T-cell (primary cell): ENCODE data around the gene DBNDD1. TPM values are rescaled to one million over a fixed set of nuclear protein-coding genes. Genes with fewer than 3 reads are reported as not detected.
"Not testable (repeated sequence)": the region's sequence is repeated elsewhere in the genome, so short reads cannot be mapped to it uniquely, and the experiment has no call there.

ENCODE experiments used
- ATAC-seq, 4 experiments: fragments of 200-7000 bp in 3 of 4; fragments of 150-1000 bp in 1 of 4; cut with Tn5 transposase; replicated peaks in 1 of 4; 1 replicate in 3 of 4; 2 replicates in 1 of 4; pipeline ENCODE4 v1.10.0; 2021; ENCODE audit warnings: moderate library complexity in 3 of 4, mild to moderate bottlenecking in 2 of 4, moderate number of reproducible peaks in 1 of 4
- CTCF ChIA-PET, 2 donors: fragments of 300-600 bp; sonication (Branson Sonifier 250); formaldehyde crosslinking; loops; one replicate each; lab custom pipeline; 2022; ENCODE audit warnings: antibody characterized with exemption in 2 of 2; lab: Charles Lee
- POLR2A ChIA-PET, 2 donors: fragments of 300-600 bp; sonication (Branson Sonifier 250); formaldehyde crosslinking; loops; one replicate each; lab custom pipeline; 2022; ENCODE audit warnings: antibody characterized with exemption in 2 of 2; lab: Charles Lee
- DNase-seq, 35 experiments: peaks; one replicate each; pipeline versions ENCODE4 v3.0.0 to v3.0.0-alpha.2; 2013 to 2023
- H3K27ac ChIP-seq: one replicate; pipeline ENCODE4 v1.5.1; 2013; ENCODE audit warnings: low read length
- H3K27me3 ChIP-seq, 2 experiments: replicated peaks in 1 of 2; 1 replicate in 1 of 2; 2 replicates in 1 of 2; pipeline versions ENCODE4 v1.6.1 to v1.7.0; 2013; ENCODE audit warnings: low read length in 1 of 2, mixed read lengths in 1 of 2; ENCODE audit not compliant: control insufficient read depth in 2 of 2, insufficient read depth in 2 of 2; ENCODE audit errors: extremely low read depth in 1 of 2
- H3K36me3 ChIP-seq, 2 donors: 1 replicate in 1 of 2; 2 replicates in 1 of 2; pipeline versions ENCODE4 v1.6.1 to v1.7.0; 2013; ENCODE audit warnings: low read length in 1 of 2; ENCODE audit not compliant: control insufficient read depth in 2 of 2, insufficient read depth in 1 of 2; ENCODE audit errors: extremely low read depth in 1 of 2
- H3K4me1 ChIP-seq, 2 experiments: 1 replicate in 1 of 2; 2 replicates in 1 of 2; pipeline versions ENCODE4 v1.6.1 to v1.7.0; 2013; ENCODE audit warnings: low read length in 2 of 2, mixed read lengths in 1 of 2; ENCODE audit not compliant: insufficient read depth in 2 of 2, control insufficient read depth in 1 of 2; ENCODE audit errors: extremely low read depth in 1 of 2
- H3K4me3 ChIP-seq, 2 donors: 1 replicate in 1 of 2; 2 replicates in 1 of 2; pipeline versions ENCODE4 v1.5.1 to v1.7.0; 2013; ENCODE audit warnings: mild to moderate bottlenecking in 2 of 2, low read length in 1 of 2, moderate library complexity in 1 of 2; ENCODE audit not compliant: control insufficient read depth in 1 of 2; ENCODE audit errors: extremely low read depth in 1 of 2
- H3K9me3 ChIP-seq: 2 replicates; pipeline ENCODE4 v1.7.0; 2013
- H3K27ac Mint-ChIP-seq, 2 donors: one replicate each; pipeline ENCODE4 v1.8.0; 2020 to 2021; ENCODE audit warnings: mild to moderate bottlenecking in 2 of 2, mixed read lengths in 2 of 2
- H3K27me3 Mint-ChIP-seq, 2 donors: one replicate each; pipeline ENCODE4 v1.8.0; 2021 to 2022; ENCODE audit warnings: mixed read lengths in 2 of 2
- H3K36me3 Mint-ChIP-seq: one replicate; pipeline ENCODE4 v1.8.0; 2021; ENCODE audit warnings: mixed read lengths
- H3K4me1 Mint-ChIP-seq, 3 donors: one replicate each; pipeline ENCODE4 v1.8.0; 2020 to 2022; ENCODE audit warnings: mixed read lengths in 3 of 3, mild to moderate bottlenecking in 1 of 3
- H3K4me3 Mint-ChIP-seq, 3 donors: one replicate each; pipeline ENCODE4 v1.8.0; 2020 to 2022; ENCODE audit warnings: mild to moderate bottlenecking in 3 of 3, mixed read lengths in 3 of 3, moderate library complexity in 3 of 3
- H3K9me3 Mint-ChIP-seq, 3 donors: one replicate each; pipeline ENCODE4 v1.8.0; 2020 to 2022; ENCODE audit warnings: mixed read lengths in 3 of 3
- WGBS: methylation state at CpG from one replicate; pipeline ENCODE4 v1.1.5; 2013; ENCODE audit warnings: missing lambda C conversion rate; ENCODE audit not compliant: insufficient coverage; 5-methylcytosine and 5-hydroxymethylcytosine counted together
- total RNA-seq, 35 experiments: library from RNA in 6 of 35; stranded (reverse) in 6 of 35; fragments of 120-200 nt in 1 of 35; gene quantifications; one replicate each; pipeline versions ENCODE4 v1.2.1 to v1.2.4 and lab custom pipeline; 2013 to 2026

DBNDD1 gene, protein sequence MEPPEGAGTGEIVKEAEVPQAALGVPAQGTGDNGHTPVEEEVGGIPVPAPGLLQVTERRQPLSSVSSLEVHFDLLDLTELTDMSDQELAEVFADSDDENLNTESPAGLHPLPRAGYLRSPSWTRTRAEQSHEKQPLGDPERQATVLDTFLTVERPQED
- 1 to 10 TPM in 2 of 5 donors, under 1 TPM in 3; 0.70 to 3.6 (median 0.88) TPM for total RNA-seq
- 4.5 TPM for total RNA-seq (2013)
- total RNA-seq (lab: John Stamatoyannopoulos, UW), result 0.09 to 5.8 (median 0.91) reads per million in 29 experiments

DNA sequence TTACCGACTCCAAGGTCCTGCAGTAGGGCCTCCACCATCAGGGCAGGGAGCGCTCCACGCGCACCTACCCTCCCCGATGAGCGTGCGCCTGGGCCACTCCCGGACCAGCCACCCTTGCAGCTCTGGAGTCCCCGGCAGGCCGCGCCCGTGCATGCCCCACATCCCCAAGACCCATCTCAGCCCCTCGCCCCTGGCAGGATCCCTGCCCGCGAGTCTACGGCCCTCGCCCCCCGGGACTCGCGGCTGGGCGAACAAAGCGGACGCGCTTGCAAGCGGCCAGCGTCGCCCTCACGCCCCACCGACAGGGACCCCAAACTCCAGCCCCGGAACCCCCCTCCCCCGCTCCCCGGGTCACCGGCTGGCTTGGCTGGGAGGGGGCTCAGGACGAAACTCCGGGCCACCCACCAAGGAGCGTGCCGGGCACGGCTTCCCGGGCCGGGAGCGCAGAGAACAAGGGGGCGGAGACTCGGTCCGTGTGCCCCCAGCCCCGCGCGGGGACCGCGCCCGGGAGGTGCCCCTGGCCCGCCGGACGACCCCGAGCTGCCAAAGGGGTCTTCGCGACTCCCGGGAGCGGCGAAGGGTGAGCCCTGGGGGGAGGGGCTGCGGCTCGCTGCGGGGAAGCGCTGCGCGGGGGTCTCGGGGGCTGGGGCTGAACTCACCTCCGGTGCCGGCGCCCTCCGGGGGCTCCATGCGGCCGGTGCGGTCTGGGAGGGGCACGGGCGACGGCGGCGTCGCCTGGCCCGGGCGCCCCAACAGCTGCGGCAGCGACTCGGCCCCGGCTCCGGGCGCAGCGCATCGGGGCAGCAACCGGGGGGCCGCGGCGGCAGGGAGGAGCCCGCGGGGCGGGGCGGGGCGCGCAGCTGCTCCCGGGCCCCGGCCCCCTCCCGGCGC is at the start of gene DBNDD1:
Gene DBNDD1 (minus strand): TSS at position 805 of the 891 bp plus-strand sequence. CDS start 115 bp downstream, at position 690.
- ChIA-PET CTCF (interaction anchor here in 1 of 2 donors (0.6 kb wide), 1 partner anchor 18 kb away, joined by 4 read pairs; no protein-coding TSS in a partner anchor), POLR2A (no interaction called here)
- Histone ChIP-seq H3K9me3 (no peaks in the 10 kb centered on the region), H3K27me3 (peaks cover 3 to 35% of the 10 kb centered on the region in 2 experiments), H3K4me1 (peaks cover 6 to 39% of the 10 kb centered on the region in 2 experiments), H3K4me3 (peak within 1 kb of the TSS; percentile 40 to 62), H3K36me3 (no peaks in the 10 kb centered on the region), H3K27ac (no peak within 1 kb of the TSS)
- Mint-ChIP-seq H3K27ac (peak within 1 kb of the TSS in 1 of 2 donors; percentile 22), H3K36me3 (no peaks in the 10 kb centered on the region), H3K4me1 (peaks cover 15 to 25% (median 20%) of the 10 kb centered on the region in 3 donors), H3K27me3 (peaks cover 0 to 7% of the 10 kb centered on the region in 2 donors), H3K4me3 (peak within 1 kb of the TSS; percentile 73 to 79 (median 77)), H3K9me3 (no peaks in the 10 kb centered on the region)
- 6% methylated on average over 89 of the region's 103 CpGs for WGBS
- DNase-seq, result peak in 1 of 35 experiments; percentile 35
- ATAC-seq, result no peak

DNA sequence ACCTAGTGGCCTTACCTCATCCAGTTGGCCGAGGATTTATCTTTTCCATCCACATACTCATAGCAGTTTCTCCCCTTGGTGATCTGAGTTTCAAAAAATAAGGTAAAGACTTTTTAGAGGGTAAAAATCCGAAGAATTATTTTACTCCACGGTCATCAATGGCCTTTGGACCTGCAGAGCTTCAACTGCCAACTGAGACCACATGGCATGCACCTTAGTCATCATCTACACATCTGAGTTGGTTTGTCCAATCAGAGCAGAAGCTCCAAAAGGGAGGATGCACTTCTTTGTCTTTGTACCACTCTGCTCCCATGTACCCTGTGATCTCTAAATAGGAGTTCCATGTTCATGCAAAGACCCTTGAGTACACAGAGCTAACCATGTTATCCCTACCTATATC is 42.2 kb upstream of the DBNDD1 start:
- no peaks in the 10 kb centered on the region for H3K4me1 ChIP-seq
- no peak overlapping the region for H3K27ac ChIP-seq
- ChIA-PET CTCF (no interaction called here), POLR2A (no interaction called here)
- Mint-ChIP-seq H3K9me3 (no peaks in the 10 kb centered on the region), H3K4me1 (peaks cover 0 to 7% (median 4%) of the 10 kb centered on the region in 3 donors), H3K4me3 (no peak overlapping the region), H3K27me3 (peaks cover 19 to 20% of the 10 kb centered on the region in 2 donors), H3K27ac (no peak overlapping the region), H3K36me3 (no peaks in the 10 kb centered on the region)
- no peak for ATAC-seq
- no CpG with 5 or more reads among the region's 3 CpGs for whole genome bisulfite sequencing
- no peak for DNase-seq
- H3K9me3 ChIP-seq, result no peaks in the 10 kb centered on the region
- H3K4me3 ChIP-seq, result no peak overlapping the region
- H3K27me3 ChIP-seq, result peaks cover 3 to 18% of the 10 kb centered on the region in 2 experiments
- no peaks in the 10 kb centered on the region for H3K36me3 ChIP-seq

DNA sequence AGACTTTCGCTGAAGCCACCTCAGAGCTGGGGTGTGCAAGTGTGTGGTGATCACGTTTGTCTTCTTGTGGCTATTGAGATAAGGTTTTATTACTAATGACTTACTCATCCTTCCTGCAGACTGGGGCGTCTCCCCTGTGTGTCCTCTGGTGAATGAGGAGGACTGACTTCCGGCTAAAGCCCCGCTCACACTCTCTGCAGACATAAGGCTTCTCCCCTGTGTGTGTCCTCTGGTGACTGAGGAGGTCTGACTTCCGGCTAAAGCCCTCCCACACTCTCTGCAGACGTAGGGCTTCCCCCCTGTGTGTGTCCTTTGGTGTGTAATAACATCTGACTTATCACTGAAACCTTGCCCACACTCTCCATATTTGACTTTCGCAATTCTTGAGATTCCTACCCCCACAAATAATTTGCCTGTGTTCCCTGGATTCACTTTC is 38.5 kb upstream of the DBNDD1 start:
- peaks cover 0 to 7% (median 4%) of the 10 kb centered on the region in 3 donors for H3K4me1 Mint-ChIP-seq
- 60% methylated on average over 2 of the region's 8 CpGs for WGBS
- Histone ChIP-seq H3K36me3 (no peaks in the 10 kb centered on the region), H3K27me3 (peaks cover 0 to 20% of the 10 kb centered on the region in 2 experiments), H3K27ac (no peak overlapping the region), H3K4me1 (no peaks in the 10 kb centered on the region), H3K9me3 (no peaks in the 10 kb centered on the region), H3K4me3 (no peak overlapping the region)
- no peak overlapping the region for H3K27ac Mint-ChIP-seq
- peaks cover 14 to 23% (median 20%) of the 10 kb centered on the region in 3 donors for H3K9me3 Mint-ChIP-seq
- DNase-seq (peak in 1 of 35 experiments; percentile 10), ATAC-seq (peak in 3 of 4 experiments; percentile 24 to 48 (median 31))
- CTCF ChIA-PET, result no interaction called here
- H3K4me3 Mint-ChIP-seq, result no peak overlapping the region
- peaks cover 6 to 13% of the 10 kb centered on the region in 2 donors for H3K27me3 Mint-ChIP-seq
- H3K36me3 Mint-ChIP-seq, result peaks cover 13% of the 10 kb centered on the region
- POLR2A ChIA-PET, result no interaction called here

DNA sequence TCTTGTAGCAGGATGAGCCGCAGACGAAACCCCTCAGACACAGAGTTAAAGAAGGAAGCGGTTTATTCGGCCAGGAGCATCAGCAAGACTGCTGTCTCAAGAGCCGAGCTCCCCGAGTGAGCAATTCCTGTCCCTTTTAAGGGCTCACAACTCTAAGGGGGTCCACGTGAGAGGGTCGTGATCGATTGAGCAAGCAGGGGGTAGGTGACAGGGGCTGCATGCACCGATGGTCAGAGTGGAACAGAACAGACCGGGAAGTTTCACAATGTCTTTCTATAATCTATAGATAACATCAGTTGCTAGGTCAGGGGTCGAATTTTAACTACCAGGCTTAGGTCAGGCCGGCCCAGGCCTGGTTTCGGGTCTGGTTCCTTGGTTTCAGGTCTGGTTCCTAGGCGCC is 37.3 kb upstream of the DBNDD1 start:
- DNase-seq, POLR2A ChIA-PET, H3K9me3 ChIP-seq, H3K27ac ChIP-seq, ATAC-seq, H3K4me1 Mint-ChIP-seq, CTCF ChIA-PET, H3K4me1 ChIP-seq, H3K27ac Mint-ChIP-seq, H3K4me3 ChIP-seq, H3K4me3 Mint-ChIP-seq, H3K36me3 ChIP-seq: not testable (repeated sequence)
- peaks cover 0 to 20% of the 10 kb centered on the region in 2 experiments for H3K27me3 ChIP-seq
- Mint-ChIP-seq H3K27me3 (peaks cover 6 to 13% of the 10 kb centered on the region in 2 donors), H3K36me3 (peaks cover 13% of the 10 kb centered on the region), H3K9me3 (peaks cover 14 to 23% (median 20%) of the 10 kb centered on the region in 3 donors)
- WGBS, result 94% methylated on average over 5 of the region's 15 CpGs

DNA sequence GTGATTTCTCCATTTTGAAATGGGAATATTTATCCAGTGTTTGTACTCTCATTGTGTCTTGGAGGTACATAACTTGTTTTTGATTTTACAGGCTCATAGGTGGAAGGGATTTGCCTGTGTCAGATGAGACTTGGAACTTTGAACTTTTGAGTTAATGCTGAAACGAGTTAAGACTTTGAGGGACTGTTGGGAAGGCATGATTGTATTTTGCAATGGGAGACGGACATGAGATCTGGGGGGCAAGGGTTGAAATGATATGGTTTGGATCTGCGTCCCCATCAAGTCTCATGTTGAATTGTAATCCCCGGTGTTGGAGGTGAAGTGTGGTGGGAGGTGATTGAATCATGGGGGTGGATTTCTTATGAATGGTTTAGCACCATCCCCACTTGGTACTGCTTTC is 36.1 kb upstream of the DBNDD1 start:
- Mint-ChIP-seq H3K9me3 (peaks cover 14 to 23% (median 20%) of the 10 kb centered on the region in 3 donors), H3K27ac (no peak overlapping the region), H3K36me3 (peaks cover 13% of the 10 kb centered on the region), H3K4me3 (no peak overlapping the region), H3K27me3 (peaks cover 5 to 9% of the 10 kb centered on the region in 2 donors), H3K4me1 (peaks cover 0 to 7% (median 4%) of the 10 kb centered on the region in 3 donors)
- ATAC-seq (no peak), DNase-seq (no peak)
- CTCF ChIA-PET, result no interaction called here
- Histone ChIP-seq H3K27ac (no peak overlapping the region), H3K4me3 (no peak overlapping the region), H3K4me1 (no peaks in the 10 kb centered on the region), H3K27me3 (peaks cover 0 to 20% of the 10 kb centered on the region in 2 experiments), H3K36me3 (no peaks in the 10 kb centered on the region), H3K9me3 (no peaks in the 10 kb centered on the region)
- WGBS, result 87% methylated on average over 4 of the region's 4 CpGs
- POLR2A ChIA-PET, result no interaction called here

DNA sequence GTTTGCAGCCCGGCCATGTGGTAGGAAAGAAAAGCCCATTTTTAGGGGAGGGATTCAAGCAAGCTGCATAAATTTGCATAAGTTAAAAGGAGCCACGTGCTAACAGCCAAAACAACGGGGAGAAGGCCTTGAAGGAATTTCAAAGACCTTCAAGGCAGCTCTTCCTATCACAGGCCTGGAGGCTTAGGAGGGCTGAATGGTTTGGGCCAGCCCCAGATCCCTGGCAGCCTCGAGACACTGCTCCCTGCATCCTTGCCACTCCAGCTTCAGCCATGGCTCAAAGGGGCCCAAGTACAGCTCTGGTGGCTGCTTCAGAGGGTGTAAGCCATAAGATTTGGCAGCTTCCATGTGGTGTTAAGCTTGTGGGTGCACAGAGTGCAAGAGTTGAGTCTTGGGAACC is 35.3 kb upstream of the DBNDD1 start:
- H3K9me3 Mint-ChIP-seq, result peaks cover 14 to 23% (median 20%) of the 10 kb centered on the region in 3 donors
- no peak for ATAC-seq
- ChIA-PET POLR2A (no interaction called here), CTCF (interaction anchor here (0.6 kb wide), 2 partner anchors 29 to 530 kb away, joined by 3 to 4 read pairs; no protein-coding TSS in a partner anchor)
- H3K36me3 Mint-ChIP-seq, result peaks cover 13% of the 10 kb centered on the region
- Histone ChIP-seq H3K27ac (no peak overlapping the region), H3K9me3 (no peaks in the 10 kb centered on the region), H3K27me3 (peaks cover 0 to 20% of the 10 kb centered on the region in 2 experiments), H3K36me3 (no peaks in the 10 kb centered on the region), H3K4me1 (no peaks in the 10 kb centered on the region), H3K4me3 (peak overlapping the region in 1 of 2 donors; percentile 5)
- DNase-seq, result no peak
- peaks cover 0 to 7% (median 4%) of the 10 kb centered on the region in 3 donors for H3K4me1 Mint-ChIP-seq
- H3K27me3 Mint-ChIP-seq, result peaks cover 5 to 9% of the 10 kb centered on the region in 2 donors
- H3K4me3 Mint-ChIP-seq, result no peak overlapping the region
- no peak overlapping the region for H3K27ac Mint-ChIP-seq
- WGBS, result 46% methylated on average over 2 of the region's 4 CpGs
